GM23248 (cell line): Measurements from ENCODE around the gene MAGI3. TPM values are rescaled to one million over a fixed set of nuclear protein-coding genes. Genes with fewer than 3 reads are reported as not detected.
A peak's percentile ranks its signal among the peaks of the same experiment; 100 is the strongest.

ENCODE experiments used
- DNase-seq: peaks from one replicate; pipeline ENCODE4 v3.0.0-alpha.2; 2015
- H2AFZ ChIP-seq: fragments of 200-600 bp; sonication (generic); 2 replicates; pipeline ENCODE4 v1.6.1; 2016; ENCODE audit warnings: antibody characterized with exemption
- H3F3A ChIP-seq: fragments of 200-600 bp; sonication (generic); 2 replicates; pipeline ENCODE4 v1.6.1; 2016; ENCODE audit warnings: mild to moderate bottlenecking, antibody characterized with exemption, mixed run types; ENCODE audit not compliant: insufficient read depth
- H3K27ac ChIP-seq: fragments of 200-600 bp; sonication (generic); 2 replicates; pipeline ENCODE4 v1.5.1; 2016; ENCODE audit warnings: mild to moderate bottlenecking
- H3K27me3 ChIP-seq: fragments of 200-600 bp; sonication (generic); replicated peaks from 2 replicates; pipeline ENCODE4 v1.6.1; 2016; ENCODE audit warnings: mild to moderate bottlenecking; ENCODE audit not compliant: insufficient read depth
- H3K36me3 ChIP-seq: fragments of 200-600 bp; sonication (generic); 2 replicates; pipeline ENCODE4 v1.6.1; 2016; ENCODE audit warnings: low read depth, mild to moderate bottlenecking
- H3K4me1 ChIP-seq: fragments of 200-600 bp; sonication (generic); 2 replicates; pipeline ENCODE4 v1.6.1; 2016; ENCODE audit warnings: mild to moderate bottlenecking; ENCODE audit not compliant: insufficient read depth
- H3K4me2 ChIP-seq: fragments of 200-600 bp; sonication (generic); one replicate; pipeline ENCODE4 v1.6.1; 2016; ENCODE audit warnings: mild to moderate bottlenecking; ENCODE audit not compliant: unreplicated experiment
- H3K4me3 ChIP-seq: fragments of 200-600 bp; sonication (generic); 2 replicates; pipeline ENCODE4 v1.5.1; 2016; ENCODE audit warnings: mild to moderate bottlenecking
- H3K79me2 ChIP-seq: fragments of 200-600 bp; sonication (generic); 2 replicates; pipeline ENCODE4 v1.6.1; 2016; ENCODE audit warnings: mild to moderate bottlenecking; ENCODE audit not compliant: insufficient read depth
- H3K9ac ChIP-seq: fragments of 200-600 bp; sonication (generic); 2 replicates; pipeline ENCODE4 v1.6.1; 2016; ENCODE audit warnings: mild to moderate bottlenecking
- H3K9me2 ChIP-seq: fragments of 200-600 bp; sonication (generic); 2 replicates; pipeline ENCODE4 v1.6.1; 2016; ENCODE audit warnings: mixed run types, mild to moderate bottlenecking, moderate library complexity; ENCODE audit not compliant: insufficient read depth
- H3K9me3 ChIP-seq: fragments of 200-600 bp; sonication (generic); one replicate; pipeline ENCODE4 v1.6.1; 2017; ENCODE audit warnings: low read depth
- H4K20me1 ChIP-seq: fragments of 200-600 bp; sonication (generic); 2 replicates; pipeline ENCODE4 v1.6.0; 2016; ENCODE audit not compliant: insufficient read depth
- EZH2 ChIP-seq: fragments of 200-600 bp; sonication (generic); IDR thresholded peaks from 2 replicates; pipeline ENCODE4 v1.6.1; 2018; ENCODE audit warnings: antibody characterized with exemption, mild to moderate bottlenecking; ENCODE audit not compliant: insufficient read depth, poor library complexity, severe bottlenecking
- EZH2phosphoT487 ChIP-seq: fragments of 200-600 bp; sonication (generic); IDR thresholded peaks from 2 replicates; pipeline ENCODE4 v1.6.1; 2018; ENCODE audit warnings: antibody characterized with exemption, moderate library complexity, mild to moderate bottlenecking, low read depth; ENCODE audit not compliant: insufficient read depth
- WGBS, 2 experiments: methylation state at CpG; one replicate each; pipeline ENCODE4 v1.1.6; 2015 to 2017; ENCODE audit warnings: low lambda C conversion rate in 2 of 2, low coverage in 1 of 2; ENCODE audit errors: missing lambda C conversion rate in 2 of 2; 5-methylcytosine and 5-hydroxymethylcytosine counted together
- in situ Hi-C: fragments of 300-500 bp; cut with MboI; formaldehyde crosslinking; loops from 2 replicates; pipeline ENCODE4 v1.15.0; 2020
- polyA plus RNA-seq: library from polyadenylated mRNA; unstranded; fragments of >200 nt; fragmentation: Nextera tagmentation; extraction: Ambion mirVana; gene quantifications from 2 replicates; pipeline ENCODE4 v1.2.1, GENCODE V29; 2016
- total RNA-seq: library from RNA; depleted of rRNA; stranded (reverse); fragments of >200 nt; shearing (Covaris generic); gene quantifications from 2 replicates; pipeline ENCODE4 v1.2.3, GENCODE V29; 2014

The MAGI3 gene
- total and polyA plus RNA-seq, 2 experiments from 2014 or later: 1.9 to 7.2 TPM

DNA sequence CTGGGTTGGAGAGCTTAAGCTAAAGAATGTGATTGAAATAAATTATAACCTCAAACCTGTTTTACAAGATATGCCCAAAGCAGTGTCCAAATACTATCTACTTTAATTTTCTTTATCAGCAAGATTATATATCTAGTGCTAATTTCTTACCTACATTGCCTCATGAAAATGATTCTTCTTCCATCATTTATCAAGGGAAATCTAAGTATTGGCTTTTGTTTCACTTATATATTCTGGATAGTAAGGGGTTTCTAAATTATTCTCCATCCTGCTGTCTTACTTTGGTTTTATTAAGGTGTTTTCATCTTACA lies 287.8 kb downstream of the MAGI3 start:
- DNase-seq: no peak
- Histone ChIP-seq H3K79me2 (no peaks in the 10 kb centered on the region), H3F3A (peaks cover 18% of the 10 kb centered on the region), H3K4me2 (no peak overlapping the region), H3K9ac (no peak overlapping the region), H3K4me1 (peaks cover 9% of the 10 kb centered on the region), H3K9me2 (no peaks in the 10 kb centered on the region), H4K20me1 (no peaks in the 10 kb centered on the region), H3K36me3 (no peaks in the 10 kb centered on the region), H3K27ac (no peak overlapping the region), H3K27me3 (no peaks in the 10 kb centered on the region), H2AFZ (no peak overlapping the region), H3K9me3 (no peaks in the 10 kb centered on the region), H3K4me3 (no peak overlapping the region)
- TF ChIP-seq EZH2: no peak
- TF ChIP-seq EZH2phosphoT487: no peak
- in situ Hi-C loops: no loop called here

DNA sequence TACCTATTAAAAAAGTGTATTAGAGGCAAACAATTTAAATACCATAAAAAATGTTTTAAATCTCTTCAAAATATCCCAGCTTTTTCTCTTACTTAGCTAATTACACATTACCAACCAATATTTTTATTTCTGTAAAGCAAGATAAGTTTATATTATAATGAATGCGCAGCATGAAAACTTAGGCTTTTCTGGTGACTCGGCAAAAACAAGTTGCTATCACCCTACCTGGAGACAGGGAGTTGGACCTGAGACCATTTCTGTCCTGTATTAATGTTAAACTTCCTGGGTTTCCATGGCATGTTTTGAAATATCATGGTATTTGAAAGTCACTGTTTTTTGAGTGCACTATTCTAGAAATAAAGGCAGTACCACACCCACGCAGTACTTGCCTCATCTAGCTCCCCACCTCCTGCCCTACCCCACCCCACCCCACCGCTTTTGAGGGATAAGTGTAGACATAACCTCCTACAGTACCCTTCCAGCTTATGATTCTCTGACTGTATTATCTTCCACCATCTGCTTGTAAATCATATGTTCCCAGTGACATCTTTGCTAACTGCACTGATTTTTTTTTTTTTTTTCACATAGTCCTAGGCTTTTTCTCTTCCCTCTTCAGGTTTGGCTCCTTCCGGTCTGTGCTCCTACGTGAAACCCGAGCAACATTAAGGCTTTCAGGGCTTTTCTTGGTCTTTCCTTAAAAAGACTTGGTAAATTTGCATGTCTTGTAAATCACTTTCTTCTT lies 291.5 kb downstream of the MAGI3 start:
- Histone ChIP-seq H3K9me3 (no peaks in the 10 kb centered on the region), H3F3A (peaks cover 26% of the 10 kb centered on the region; the same call in 1 of the 2 replicates), H3K27ac (no peak overlapping the region), H3K36me3 (no peaks in the 10 kb centered on the region), H3K79me2 (no peaks in the 10 kb centered on the region), H3K4me1 (peaks cover 17% of the 10 kb centered on the region), H3K4me3 (no peak overlapping the region), H3K9ac (no peak overlapping the region), H4K20me1 (no peaks in the 10 kb centered on the region), H3K9me2 (no peaks in the 10 kb centered on the region), H3K27me3 (no peaks in the 10 kb centered on the region), H3K4me2 (no peak overlapping the region), H2AFZ (no peak overlapping the region)
- in situ Hi-C loops: loop anchor here (10.0 kb wide), 1 partner anchor 537 kb away; no protein-coding TSS in a partner anchor
- DNase-seq: no peak
- 95% methylated on average over 7 of the region's 7 CpGs for WGBS, 2 experiments
- TF ChIP-seq EZH2phosphoT487 (no peak), EZH2 (no peak)

DNA sequence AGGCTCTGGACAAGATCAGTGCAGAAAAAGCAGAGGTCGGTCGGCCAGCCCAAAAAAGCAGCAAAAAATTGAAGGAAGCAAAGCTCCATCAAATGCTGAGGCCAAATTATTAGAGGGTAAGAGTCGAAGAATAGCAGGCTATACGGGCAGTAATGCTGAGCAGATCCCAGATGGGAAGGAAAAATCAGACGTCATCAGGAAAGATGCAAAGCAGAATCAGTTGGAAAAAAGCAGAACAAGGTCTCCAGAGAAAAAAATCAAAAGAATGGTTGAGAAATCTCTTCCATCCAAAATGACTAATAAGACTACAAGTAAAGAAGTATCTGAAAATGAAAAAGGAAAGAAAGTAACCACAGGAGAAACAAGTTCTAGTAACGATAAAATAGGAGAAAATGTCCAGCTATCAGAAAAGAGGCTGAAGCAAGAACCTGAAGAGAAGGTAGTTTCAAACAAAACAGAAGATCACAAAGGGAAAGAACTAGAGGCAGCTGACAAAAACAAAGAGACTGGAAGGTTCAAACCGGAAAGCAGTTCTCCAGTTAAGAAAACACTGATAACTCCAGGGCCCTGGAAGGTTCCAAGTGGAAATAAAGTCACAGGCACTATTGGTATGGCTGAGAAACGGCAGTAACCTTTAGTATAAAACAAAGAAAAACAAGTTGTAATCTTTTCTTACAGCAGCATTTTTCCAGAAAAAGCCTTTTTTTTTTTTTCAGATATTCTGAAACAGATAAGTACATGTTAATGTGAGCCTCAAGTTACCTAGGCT lies 293.3 kb downstream of the MAGI3 start:
- no peak for TF ChIP-seq EZH2
- TF ChIP-seq EZH2phosphoT487: no peak
- WGBS, 2 experiments: 29 to 34% methylated on average over 8 of the region's 8 CpGs
- Histone ChIP-seq H3K4me3 (no peak overlapping the region), H3K36me3 (no peaks in the 10 kb centered on the region), H3K4me1 (peaks cover 17% of the 10 kb centered on the region), H3K9ac (peak overlapping the region; percentile 32; the same call in 1 of the 2 replicates), H3K4me2 (peak overlapping the region; percentile 18), H2AFZ (peak overlapping the region; percentile 20; the same call in 1 of the 2 replicates), H3K27ac (peak overlapping the region; percentile 51), H3K27me3 (no peaks in the 10 kb centered on the region), H3K9me2 (no peaks in the 10 kb centered on the region), H4K20me1 (no peaks in the 10 kb centered on the region), H3F3A (peaks cover 21% of the 10 kb centered on the region; the same call in 1 of the 2 replicates), H3K9me3 (no peaks in the 10 kb centered on the region), H3K79me2 (no peaks in the 10 kb centered on the region)
- in situ Hi-C loops: loop anchor here (10.0 kb wide), 1 partner anchor 539 kb away; no protein-coding TSS in a partner anchor
- DNase-seq: peak; percentile 49

DNA sequence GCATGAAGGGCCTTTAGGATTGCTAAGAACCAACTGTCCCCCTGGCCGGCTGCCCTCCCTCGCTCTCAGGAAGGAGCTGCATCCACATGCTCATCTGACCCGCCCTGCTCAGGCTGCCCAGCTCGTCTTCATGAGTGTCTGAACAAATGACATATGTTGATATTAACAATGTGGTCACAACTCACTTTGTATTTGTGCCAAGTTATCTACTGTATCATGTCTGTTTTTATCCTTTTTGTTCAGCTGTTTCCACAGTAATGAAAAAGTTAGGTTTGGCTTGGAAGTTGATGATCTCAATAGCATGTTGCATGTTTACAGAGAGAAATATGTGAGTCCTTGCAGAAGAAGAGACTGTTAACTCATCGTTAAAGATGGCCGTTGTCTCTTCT lies 293.8 kb downstream of the MAGI3 start:
- Histone ChIP-seq H3F3A (peaks cover 18% of the 10 kb centered on the region; the same call in 1 of the 2 replicates), H3K4me1 (peaks cover 17% of the 10 kb centered on the region), H3K4me3 (no peak overlapping the region), H2AFZ (0 out of 2 replicates have a peak overlapping the region, but pooled peaks have one; percentile 20), H3K36me3 (no peaks in the 10 kb centered on the region), H3K9me3 (no peaks in the 10 kb centered on the region), H4K20me1 (no peaks in the 10 kb centered on the region), H3K9ac (peak overlapping the region; percentile 32; the same call in 1 of the 2 replicates), H3K27ac (peak overlapping the region; percentile 51), H3K79me2 (no peaks in the 10 kb centered on the region), H3K4me2 (no peak overlapping the region), H3K27me3 (no peaks in the 10 kb centered on the region), H3K9me2 (no peaks in the 10 kb centered on the region)
- TF ChIP-seq EZH2phosphoT487 (no peak), EZH2 (no peak)
- in situ Hi-C loops: loop anchor here (10.0 kb wide), 1 partner anchor 539 kb away; no protein-coding TSS in a partner anchor
- 15 to 29% methylated on average over 6 of the region's 6 CpGs for WGBS, 2 experiments
- peak; percentile 66 for DNase-seq
